ENCODE data around the gene TNFRSF8. TPM values are rescaled to one million over a fixed set of nuclear protein-coding genes. Genes with fewer than 3 reads are reported as not detected.
"Not testable (repeated sequence)": the region's sequence is repeated elsewhere in the genome, so short reads cannot be mapped to it uniquely, and the experiment has no call there.

TNFRSF8 gene
- total and polyA plus RNA-seq, 2 donors (not counting 1 experiment from before 2014, with no cell fraction given): 0.05 TPM; not detected in 1

GRCh38 chr1:12106861-12107260, 43.8 kb downstream of the TNFRSF8 start:
- not testable (repeated sequence) for H3K36me3 ChIP-seq (ENCODE audit: control insufficient read depth, insufficient read depth, low read length)

GRCh38 chr1:12107718-12108117, 44.6 kb downstream of the TNFRSF8 start:
- Histone ChIP-seq H3K36me3 (ENCODE audit: control insufficient read depth, insufficient read depth, low read length) (no peaks in the 10 kb centered on the region), H2AFZ (ENCODE audit: low read length) (no peak overlapping the region), H3K27me3 (ENCODE audit: control insufficient read depth, insufficient read depth, low read length) (peaks cover 15% of the 10 kb centered on the region), H4K20me1 (ENCODE audit: control insufficient read depth, extremely low read depth, insufficient read depth, low read length) (no peaks in the 10 kb centered on the region), H3K27ac (ENCODE audit: insufficient read depth, low read length) (no peak overlapping the region), H3K4me3 (replicated peaks in 1 of 4; ENCODE audit: control extremely low read depth in 1 of 4, insufficient read depth in 1 of 4, low read depth in 3 of 4, low read length in 4 of 4) (no peak overlapping the region), H3K4me2 (ENCODE audit: extremely low read depth, insufficient read depth, low read length) (no peak overlapping the region), H3K4me1 (ENCODE audit: control insufficient read depth, extremely low read depth, insufficient read depth, low read length) (no peaks in the 10 kb centered on the region), H3K9me3 (ENCODE audit: control insufficient read depth, insufficient read depth, low read depth, low read length) (no peaks in the 10 kb centered on the region), H3K79me2 (ENCODE audit: control insufficient read depth, insufficient read depth, low read length) (no peaks in the 10 kb centered on the region), H3K9ac (ENCODE audit: insufficient read depth, low read length) (no peak overlapping the region)
- DNase-seq (ENCODE audit: low read depth in 2 of 2): no peak
- no peak for TF ChIP-seq EZH2 (IDR thresholded peaks at IDR 0.05; ENCODE audit: low read length, missing control alignments)
- TF ChIP-seq CTCF (conservative IDR thresholded peaks at IDR 0.05 in 1 of 2, IDR thresholded peaks at IDR 0.05 in 1 of 2; ENCODE audit: low read depth in 1 of 2, low read length in 2 of 2): no peak

More at GRCh38 chr1:12106861-12107260, 43.8 kb downstream of the TNFRSF8 start:
- H3K27me3 ChIP-seq (ENCODE audit: control insufficient read depth, insufficient read depth, low read length): peaks cover 15% of the 10 kb centered on the region
- H3K79me2 ChIP-seq (ENCODE audit: control insufficient read depth, insufficient read depth, low read length); H4K20me1 ChIP-seq (ENCODE audit: control insufficient read depth, extremely low read depth, insufficient read depth, low read length); H3K27ac ChIP-seq (ENCODE audit: insufficient read depth, low read length); H3K9me3 ChIP-seq (ENCODE audit: control insufficient read depth, insufficient read depth, low read depth, low read length); H3K4me2 ChIP-seq (ENCODE audit: extremely low read depth, insufficient read depth, low read length); H3K9ac ChIP-seq (ENCODE audit: insufficient read depth, low read length); H3K4me1 ChIP-seq (ENCODE audit: control insufficient read depth, extremely low read depth, insufficient read depth, low read length); H2AFZ ChIP-seq (ENCODE audit: low read length); DNase-seq (ENCODE audit: low read depth in 2 of 2); H3K4me3 ChIP-seq (replicated peaks in 1 of 4; ENCODE audit: control extremely low read depth in 1 of 4, insufficient read depth in 1 of 4, low read depth in 3 of 4, low read length in 4 of 4): not testable (repeated sequence)
- TF ChIP-seq CTCF (conservative IDR thresholded peaks at IDR 0.05 in 1 of 2, IDR thresholded peaks at IDR 0.05 in 1 of 2; ENCODE audit: low read depth in 1 of 2, low read length in 2 of 2): peak; percentile 24 to 55

- no peaks in the 10 kb centered on the region for H3K4me1 ChIP-seq (ENCODE audit: control insufficient read depth, extremely low read depth, insufficient read depth, low read length)
- no peaks in the 10 kb centered on the region for H4K20me1 ChIP-seq (ENCODE audit: control insufficient read depth, extremely low read depth, insufficient read depth, low read length)
- H3K9ac ChIP-seq (ENCODE audit: insufficient read depth, low read length): no peak overlapping the region
- no peak overlapping the region for H3K4me3 ChIP-seq (replicated peaks in 1 of 4; ENCODE audit: control extremely low read depth in 1 of 4, insufficient read depth in 1 of 4, low read depth in 3 of 4, low read length in 4 of 4)
- no peak overlapping the region for H2AFZ ChIP-seq (ENCODE audit: low read length)
- no peaks in the 10 kb centered on the region for H3K36me3 ChIP-seq (ENCODE audit: control insufficient read depth, insufficient read depth, low read length)
- TF ChIP-seq EZH2 (IDR thresholded peaks at IDR 0.05; ENCODE audit: low read length, missing control alignments): no peak
- no peak for TF ChIP-seq CTCF (conservative IDR thresholded peaks at IDR 0.05 in 1 of 2, IDR thresholded peaks at IDR 0.05 in 1 of 2; ENCODE audit: low read depth in 1 of 2, low read length in 2 of 2)
- no peak overlapping the region for H3K27ac ChIP-seq (ENCODE audit: insufficient read depth, low read length)
- no peaks in the 10 kb centered on the region for H3K79me2 ChIP-seq (ENCODE audit: control insufficient read depth, insufficient read depth, low read length)
- H3K4me2 ChIP-seq (ENCODE audit: extremely low read depth, insufficient read depth, low read length): no peak overlapping the region
- no peaks in the 10 kb centered on the region for H3K9me3 ChIP-seq (ENCODE audit: control insufficient read depth, insufficient read depth, low read depth, low read length)
- peaks cover 9% of the 10 kb centered on the region for H3K27me3 ChIP-seq (ENCODE audit: control insufficient read depth, insufficient read depth, low read length)
- DNase-seq (ENCODE audit: low read depth in 2 of 2): no peak
These were observed 46.8 kb downstream of the TNFRSF8 start for GRCh38 chr1:12109901-12110300.
